ENCODE results near the gene VPS13D.

The VPS13D gene

GRCh38 chr1:12473596-12474362 lies 243.9 kb downstream of the VPS13D start:
- no peak for DNase-seq (ENCODE audit: low read depth, low spot score)
- TF ChIP-seq, protein P1, sequence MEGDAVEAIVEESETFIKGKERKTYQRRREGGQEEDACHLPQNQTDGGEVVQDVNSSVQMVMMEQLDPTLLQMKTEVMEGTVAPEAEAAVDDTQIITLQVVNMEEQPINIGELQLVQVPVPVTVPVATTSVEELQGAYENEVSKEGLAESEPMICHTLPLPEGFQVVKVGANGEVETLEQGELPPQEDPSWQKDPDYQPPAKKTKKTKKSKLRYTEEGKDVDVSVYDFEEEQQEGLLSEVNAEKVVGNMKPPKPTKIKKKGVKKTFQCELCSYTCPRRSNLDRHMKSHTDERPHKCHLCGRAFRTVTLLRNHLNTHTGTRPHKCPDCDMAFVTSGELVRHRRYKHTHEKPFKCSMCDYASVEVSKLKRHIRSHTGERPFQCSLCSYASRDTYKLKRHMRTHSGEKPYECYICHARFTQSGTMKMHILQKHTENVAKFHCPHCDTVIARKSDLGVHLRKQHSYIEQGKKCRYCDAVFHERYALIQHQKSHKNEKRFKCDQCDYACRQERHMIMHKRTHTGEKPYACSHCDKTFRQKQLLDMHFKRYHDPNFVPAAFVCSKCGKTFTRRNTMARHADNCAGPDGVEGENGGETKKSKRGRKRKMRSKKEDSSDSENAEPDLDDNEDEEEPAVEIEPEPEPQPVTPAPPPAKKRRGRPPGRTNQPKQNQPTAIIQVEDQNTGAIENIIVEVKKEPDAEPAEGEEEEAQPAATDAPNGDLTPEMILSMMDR (IDR thresholded peaks at IDR 0.05; ENCODE audit: low read depth, low read length): no peak
- H3K4me3 ChIP-seq (ENCODE audit: low read depth, low read length): no peak overlapping the region
- in situ Hi-C loops (cut with HindIII; ENCODE audit: low sequenced_read_pairs): no loop called here

GRCh38 chr1:12475101-12475500 lies 245.3 kb downstream of the VPS13D start:
- DNase-seq (ENCODE audit: low read depth, low spot score): no peak
- no peak overlapping the region for H3K4me3 ChIP-seq (ENCODE audit: low read depth, low read length)
- in situ Hi-C loops (cut with HindIII; ENCODE audit: low sequenced_read_pairs): no loop called here
- TF ChIP-seq, protein P1 (IDR thresholded peaks at IDR 0.05; ENCODE audit: low read depth, low read length): no peak

GRCh38 chr1:12475530-12475934 lies 245.7 kb downstream of the VPS13D start:
- H3K4me3 ChIP-seq (ENCODE audit: low read depth, low read length): no peak overlapping the region
- TF ChIP-seq, protein P1 (IDR thresholded peaks at IDR 0.05; ENCODE audit: low read depth, low read length): no peak
- no peak for DNase-seq (ENCODE audit: low read depth, low spot score)
- in situ Hi-C loops (cut with HindIII; ENCODE audit: low sequenced_read_pairs): no loop called here

DNA sequence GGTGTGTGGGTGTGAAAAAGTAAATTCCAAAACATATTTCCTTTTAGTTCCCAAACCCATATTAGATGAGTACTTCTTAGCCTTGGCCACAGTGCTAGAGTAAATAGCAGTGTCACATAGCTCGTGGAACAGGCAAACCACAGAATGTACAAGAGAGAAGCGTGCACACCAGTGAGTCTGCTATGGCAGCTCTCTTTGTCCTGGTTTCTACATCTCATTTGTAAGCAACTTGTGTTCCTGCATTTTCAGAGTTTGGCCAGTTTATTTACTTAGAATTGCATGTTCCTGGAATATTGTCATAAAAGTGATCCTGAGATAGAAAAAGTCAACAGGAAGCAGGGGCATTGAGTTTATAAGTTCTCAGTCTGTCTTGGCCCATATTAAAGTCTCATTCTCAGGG lies 246.1 kb downstream of the VPS13D start:
- TF ChIP-seq, protein P1 (IDR thresholded peaks at IDR 0.05; ENCODE audit: low read depth, low read length): no peak
- H3K4me3 ChIP-seq (ENCODE audit: low read depth, low read length): no peak overlapping the region
- in situ Hi-C loops (cut with HindIII; ENCODE audit: low sequenced_read_pairs): no loop called here
- peak; percentile 81 for DNase-seq (ENCODE audit: low read depth, low spot score)

DNA sequence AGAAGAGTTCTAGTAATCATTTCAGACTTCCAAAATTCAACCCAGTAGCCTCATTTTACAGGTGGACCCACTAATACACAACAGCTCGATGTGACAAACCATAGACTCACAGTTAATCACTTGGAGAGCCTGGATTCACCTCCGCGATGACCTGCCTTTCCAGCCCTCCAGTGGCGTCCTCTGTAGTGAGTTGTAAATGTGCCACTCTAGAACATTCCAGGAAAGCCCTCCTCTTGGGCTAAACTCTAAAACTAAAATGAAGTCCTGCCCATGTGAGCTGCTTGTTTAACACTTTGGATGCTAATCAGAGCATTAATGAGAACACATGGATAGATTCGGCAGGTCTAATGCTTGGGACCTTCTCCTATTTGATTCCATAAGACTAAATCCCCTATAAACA lies 247.5 kb downstream of the VPS13D start:
- in situ Hi-C loops (cut with HindIII; ENCODE audit: low sequenced_read_pairs): no loop called here
- DNase-seq (ENCODE audit: low read depth, low spot score): no peak
- no peak overlapping the region for H3K4me3 ChIP-seq (ENCODE audit: low read depth, low read length)
- TF ChIP-seq, protein P1 (IDR thresholded peaks at IDR 0.05; ENCODE audit: low read depth, low read length): no peak

GRCh38 chr1:12477936-12478611 lies 248.2 kb downstream of the VPS13D start:
- TF ChIP-seq, protein P1 (IDR thresholded peaks at IDR 0.05; ENCODE audit: low read depth, low read length): no peak
- in situ Hi-C loops (cut with HindIII; ENCODE audit: low sequenced_read_pairs): no loop called here
- no peak overlapping the region for H3K4me3 ChIP-seq (ENCODE audit: low read depth, low read length)
- DNase-seq (ENCODE audit: low read depth, low spot score): peak; percentile 99
